Neural progenitor cell (in vitro differentiated cells): ENCODE data around the gene CLASRP. TPM values are rescaled to one million over a fixed set of nuclear protein-coding genes. Genes with fewer than 3 reads are reported as not detected.

Experiments
- DNase-seq: peaks from one replicate; pipeline ENCODE4 v3.0.0-alpha.2; 2016; ENCODE audit warnings: low spot score
- H2AFZ ChIP-seq: fragments of 200-600 bp; sonication (generic); replicated peaks from 2 replicates; pipeline ENCODE4 v1.6.1; 2016; ENCODE audit warnings: antibody characterized with exemption
- H3F3A ChIP-seq: fragments of 200-600 bp; sonication (generic); 2 replicates; pipeline ENCODE4 v1.6.1; 2016; ENCODE audit warnings: antibody characterized with exemption, low read depth
- H3K27ac ChIP-seq: fragments of 200-600 bp; sonication (generic); 2 replicates; pipeline ENCODE4 v1.5.1; 2016; ENCODE audit warnings: mild to moderate bottlenecking
- H3K27me3 ChIP-seq: fragments of 200-600 bp; sonication (generic); 2 replicates; pipeline ENCODE4 v1.6.1; 2016; ENCODE audit warnings: mild to moderate bottlenecking, moderate library complexity
- H3K36me3 ChIP-seq: fragments of 200-600 bp; sonication (generic); 2 replicates; pipeline ENCODE4 v1.5.1; 2016
- H3K4me1 ChIP-seq: fragments of 200-600 bp; sonication (generic); 2 replicates; pipeline ENCODE4 v1.6.1; 2016; ENCODE audit warnings: mixed run types
- H3K4me2 ChIP-seq: fragments of 200-600 bp; sonication (generic); 2 replicates; pipeline ENCODE4 v1.6.1; 2016
- H3K4me3 ChIP-seq: fragments of 200-600 bp; sonication (generic); 2 replicates; pipeline ENCODE4 v1.5.1; 2016
- H3K79me2 ChIP-seq: fragments of 200-600 bp; sonication (generic); 2 replicates; pipeline ENCODE4 v1.6.1; 2016; ENCODE audit warnings: low read depth
- H3K9ac ChIP-seq: fragments of 200-600 bp; sonication (generic); 2 replicates; pipeline ENCODE4 v1.6.1; 2016
- H3K9me3 ChIP-seq: fragments of 200-600 bp; sonication (generic); 2 replicates; pipeline ENCODE4 v1.5.1; 2016; ENCODE audit warnings: low read depth
- H4K20me1 ChIP-seq: fragments of 200-600 bp; sonication (generic); 2 replicates; pipeline ENCODE4 v1.6.1; 2016; ENCODE audit warnings: low read depth
- H3K27ac Mint-ChIP-seq: 3 replicates; pipeline ENCODE4 v1.8.0; 2021; ENCODE audit warnings: mixed read lengths
- H3K27me3 Mint-ChIP-seq: 2 replicates; pipeline ENCODE4 v1.8.0; 2022; ENCODE audit warnings: low read depth, mild to moderate bottlenecking, inconsistent platforms, moderate library complexity, mixed read lengths; ENCODE audit not compliant: insufficient read depth
- H3K36me3 Mint-ChIP-seq: 3 replicates; pipeline ENCODE4 v1.8.0; 2021; ENCODE audit warnings: mixed read lengths
- H3K4me1 Mint-ChIP-seq: 3 replicates; pipeline ENCODE4 v1.8.0; 2021; ENCODE audit warnings: mixed read lengths
- H3K4me3 Mint-ChIP-seq: 3 replicates; pipeline ENCODE4 v1.8.0; 2021; ENCODE audit warnings: mild to moderate bottlenecking, moderate library complexity, mixed read lengths
- H3K9me3 Mint-ChIP-seq: 3 replicates; pipeline ENCODE4 v1.8.0; 2020; ENCODE audit warnings: mixed read lengths
- EZH2 ChIP-seq: fragments of 200-600 bp; sonication (generic); IDR thresholded peaks from 2 replicates; pipeline ENCODE4 v1.6.1; 2017; ENCODE audit warnings: antibody characterized with exemption, mild to moderate bottlenecking, moderate library complexity
- EZH2phosphoT487 ChIP-seq: fragments of 200-600 bp; sonication (generic); IDR thresholded peaks from 2 replicates; pipeline ENCODE4 v1.6.1; 2017; ENCODE audit warnings: antibody characterized with exemption
- total RNA-seq: library from RNA; depleted of rRNA; stranded (reverse); fragments of >200 nt; gene quantifications from 2 replicates; pipeline ENCODE4 v1.2.3, GENCODE V29; 2015; ENCODE audit warnings: low replicate concordance
- TF ChIP-seq, protein P1 (sequence below): fragments of 200-600 bp; sonication (generic); IDR thresholded peaks from 2 replicates; pipeline ENCODE4 v1.5.1; 2017; ENCODE audit warnings: antibody characterized with exemption, mild to moderate bottlenecking

The CLASRP gene
- total RNA-seq, 1 donor from 2014 or later: 57.0 TPM

DNA sequence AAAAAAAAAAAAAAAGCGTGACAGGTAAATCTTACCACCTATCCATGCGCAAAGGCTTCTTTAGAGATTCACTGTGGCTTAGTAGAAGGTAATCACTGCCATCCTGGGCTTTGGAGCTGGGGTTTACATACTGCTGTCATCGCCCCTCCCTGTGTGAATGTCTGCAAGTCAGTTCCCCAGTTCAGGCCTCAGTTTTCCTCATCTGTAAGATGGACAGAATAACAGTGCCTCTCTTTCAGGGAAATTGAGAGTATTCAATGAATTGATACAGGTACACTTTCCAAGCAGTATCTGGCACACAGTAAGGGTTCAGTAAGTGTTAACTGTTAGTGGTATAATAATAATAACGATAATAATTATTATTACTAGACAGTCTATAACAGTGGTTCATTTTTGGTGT is 35.4 kb upstream of the CLASRP start:
- Mint-ChIP-seq H3K27me3 (peaks cover 14% of the 10 kb centered on the region), H3K9me3 (no peaks in the 10 kb centered on the region), H3K36me3 (no peaks in the 10 kb centered on the region), H3K4me1 (peaks cover 3% of the 10 kb centered on the region), H3K4me3 (no peak overlapping the region), H3K27ac (no peak overlapping the region)
- no peak overlapping the region for H3K27ac ChIP-seq
- DNase-seq: no peak
- H3K9ac ChIP-seq: no peak overlapping the region
- peaks cover 9% of the 10 kb centered on the region for H4K20me1 ChIP-seq
- no peak overlapping the region for H3K4me3 ChIP-seq
- TF ChIP-seq EZH2phosphoT487: no peak
- TF ChIP-seq, protein P1, sequence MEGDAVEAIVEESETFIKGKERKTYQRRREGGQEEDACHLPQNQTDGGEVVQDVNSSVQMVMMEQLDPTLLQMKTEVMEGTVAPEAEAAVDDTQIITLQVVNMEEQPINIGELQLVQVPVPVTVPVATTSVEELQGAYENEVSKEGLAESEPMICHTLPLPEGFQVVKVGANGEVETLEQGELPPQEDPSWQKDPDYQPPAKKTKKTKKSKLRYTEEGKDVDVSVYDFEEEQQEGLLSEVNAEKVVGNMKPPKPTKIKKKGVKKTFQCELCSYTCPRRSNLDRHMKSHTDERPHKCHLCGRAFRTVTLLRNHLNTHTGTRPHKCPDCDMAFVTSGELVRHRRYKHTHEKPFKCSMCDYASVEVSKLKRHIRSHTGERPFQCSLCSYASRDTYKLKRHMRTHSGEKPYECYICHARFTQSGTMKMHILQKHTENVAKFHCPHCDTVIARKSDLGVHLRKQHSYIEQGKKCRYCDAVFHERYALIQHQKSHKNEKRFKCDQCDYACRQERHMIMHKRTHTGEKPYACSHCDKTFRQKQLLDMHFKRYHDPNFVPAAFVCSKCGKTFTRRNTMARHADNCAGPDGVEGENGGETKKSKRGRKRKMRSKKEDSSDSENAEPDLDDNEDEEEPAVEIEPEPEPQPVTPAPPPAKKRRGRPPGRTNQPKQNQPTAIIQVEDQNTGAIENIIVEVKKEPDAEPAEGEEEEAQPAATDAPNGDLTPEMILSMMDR: no peak
- H3K9me3 ChIP-seq: no peaks in the 10 kb centered on the region
- H3K4me1 ChIP-seq: no peaks in the 10 kb centered on the region
- H3K27me3 ChIP-seq: peaks cover 11% of the 10 kb centered on the region
- no peaks in the 10 kb centered on the region for H3K36me3 ChIP-seq
- peaks cover 20% of the 10 kb centered on the region for H3F3A ChIP-seq
- H3K79me2 ChIP-seq: no peaks in the 10 kb centered on the region
- H3K4me2 ChIP-seq: no peak overlapping the region
- no peak overlapping the region for H2AFZ ChIP-seq

- no peaks in the 10 kb centered on the region for H3K9me3 ChIP-seq
- H3K27me3 Mint-ChIP-seq: peaks cover 13% of the 10 kb centered on the region
- H3K36me3 Mint-ChIP-seq: no peaks in the 10 kb centered on the region
- H3K9me3 Mint-ChIP-seq: no peaks in the 10 kb centered on the region
- no peaks in the 10 kb centered on the region for H3K79me2 ChIP-seq
- no peaks in the 10 kb centered on the region for H3K4me1 ChIP-seq
- H3K9ac ChIP-seq: no peak overlapping the region
- no peak overlapping the region for H2AFZ ChIP-seq
- H3K36me3 ChIP-seq: no peaks in the 10 kb centered on the region
- peaks cover 11% of the 10 kb centered on the region for H3F3A ChIP-seq
- no peak for TF ChIP-seq EZH2phosphoT487
- no peak for TF ChIP-seq EZH2
- TF ChIP-seq, protein P1: no peak
- no peaks in the 10 kb centered on the region for H3K27me3 ChIP-seq
- no peak overlapping the region for H3K4me3 Mint-ChIP-seq
- no peak overlapping the region for H3K4me2 ChIP-seq
- DNase-seq: no peak
- H3K4me1 Mint-ChIP-seq: peaks cover 3% of the 10 kb centered on the region
- peaks cover 9% of the 10 kb centered on the region for H4K20me1 ChIP-seq
- no peak overlapping the region for H3K27ac Mint-ChIP-seq
- no peak overlapping the region for H3K4me3 ChIP-seq
- H3K27ac ChIP-seq: no peak overlapping the region
These were observed 33.1 kb upstream of the CLASRP start for GRCh38 chr19:45005787-45006186.

DNA sequence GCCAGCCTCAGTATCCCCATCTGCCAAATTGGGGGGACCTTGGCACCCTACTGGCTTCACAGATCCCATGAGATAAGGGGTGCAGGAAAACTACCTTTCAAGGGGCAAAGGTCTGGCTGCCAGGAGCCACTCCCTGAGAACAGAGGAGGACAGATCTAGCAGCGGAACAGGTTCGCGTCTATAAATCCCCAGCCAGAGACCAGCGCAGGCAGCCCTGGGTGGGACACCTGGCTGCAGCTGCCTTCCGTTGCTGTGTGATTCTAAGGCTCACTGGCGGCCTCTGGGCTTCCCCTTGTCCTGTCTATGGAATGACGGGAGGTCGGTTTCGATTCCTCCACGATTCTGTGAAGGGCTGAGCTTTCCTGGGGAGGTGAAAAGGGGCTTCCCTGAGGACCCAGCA is 30.3 kb upstream of the CLASRP start:
- H3K27me3 Mint-ChIP-seq: peaks cover 5% of the 10 kb centered on the region
- Histone ChIP-seq H4K20me1 (no peaks in the 10 kb centered on the region), H3K4me3 (no peak overlapping the region), H3F3A (no peaks in the 10 kb centered on the region), H3K27ac (no peak overlapping the region), H3K36me3 (no peaks in the 10 kb centered on the region), H3K4me1 (no peaks in the 10 kb centered on the region), H3K79me2 (no peaks in the 10 kb centered on the region), H2AFZ (no peak overlapping the region), H3K4me2 (no peak overlapping the region), H3K27me3 (no peaks in the 10 kb centered on the region), H3K9me3 (no peaks in the 10 kb centered on the region), H3K9ac (peak overlapping the region; percentile 27)
- H3K9me3 Mint-ChIP-seq: no peaks in the 10 kb centered on the region
- no peak overlapping the region for H3K4me3 Mint-ChIP-seq
- H3K27ac Mint-ChIP-seq: no peak overlapping the region
- TF ChIP-seq, protein P1: no peak
- TF ChIP-seq EZH2 (no peak), EZH2phosphoT487 (no peak)
- DNase-seq: no peak
- H3K36me3 Mint-ChIP-seq: no peaks in the 10 kb centered on the region
- no peaks in the 10 kb centered on the region for H3K4me1 Mint-ChIP-seq
